Progenitor cell of endocrine pancreas (in vitro differentiated cells): ENCODE results near the gene SRP14. TPM values are rescaled to one million over a fixed set of nuclear protein-coding genes. Genes with fewer than 3 reads are reported as not detected.
"Not testable (repeated sequence)": the region's sequence is repeated elsewhere in the genome, so short reads cannot be mapped to it uniquely, and the experiment has no call there.

Source experiments
- DNase-seq: peaks from one replicate; pipeline ENCODE4 v3.0.0; 2021; ENCODE audit warnings: low spot score; ENCODE audit not compliant: unreplicated experiment
- H3K27ac Mint-ChIP-seq: 2 replicates; pipeline ENCODE4 v1.8.0; 2021; ENCODE audit warnings: mild to moderate bottlenecking, moderate library complexity, mixed read lengths
- H3K27me3 Mint-ChIP-seq: 2 replicates; pipeline ENCODE4 v1.8.0; 2021; ENCODE audit warnings: mixed read lengths
- H3K36me3 Mint-ChIP-seq: 2 replicates; pipeline ENCODE4 v1.8.0; 2022; ENCODE audit warnings: mixed read lengths; ENCODE audit not compliant: insufficient read depth
- H3K4me1 Mint-ChIP-seq: 2 replicates; pipeline ENCODE4 v1.8.0; 2021; ENCODE audit warnings: low read depth, mixed read lengths
- H3K4me3 Mint-ChIP-seq: 2 replicates; pipeline ENCODE4 v1.8.0; 2021; ENCODE audit warnings: low read depth, mild to moderate bottlenecking, moderate library complexity, mixed read lengths
- H3K9me3 Mint-ChIP-seq: 2 replicates; pipeline ENCODE4 v1.8.0; 2021; ENCODE audit warnings: low read depth, mixed read lengths
- CTCF ChIP-seq: fragments of 200-600 bp; sonication (generic); IDR thresholded peaks from one replicate; pipeline ENCODE4 v1.5.0; 2021; ENCODE audit warnings: antibody characterized with exemption, mild to moderate bottlenecking; ENCODE audit not compliant: unreplicated experiment
- total RNA-seq: library from RNA; stranded (reverse); gene quantifications from 2 replicates; pipeline ENCODE4 v1.2.1, GENCODE V29; 2021

The SRP14 gene
- total RNA-seq, 1 donor from 2014 or later: 282 TPM

GRCh38 chr15:40040293-40040635 is 1.3 kb upstream of the SRP14 start:
- TF ChIP-seq CTCF: no peak
- DNase-seq: no peak
- Mint-ChIP-seq H3K4me1 (peaks cover 31% of the 10 kb centered on the region), H3K9me3 (no peaks in the 10 kb centered on the region), H3K4me3 (peak overlapping the region; percentile 57), H3K27ac (peak overlapping the region; percentile 91), H3K36me3 (peaks cover 14% of the 10 kb centered on the region), H3K27me3 (no peaks in the 10 kb centered on the region)

GRCh38 chr15:40038275-40038637 is 725 bp downstream of the SRP14 start:
- peak overlapping the region; percentile 100 for H3K27ac Mint-ChIP-seq
- H3K9me3 Mint-ChIP-seq: no peaks in the 10 kb centered on the region
- no peak for TF ChIP-seq CTCF
- no peak for DNase-seq
- H3K4me1 Mint-ChIP-seq: peaks cover 27% of the 10 kb centered on the region
- no peaks in the 10 kb centered on the region for H3K27me3 Mint-ChIP-seq
- H3K36me3 Mint-ChIP-seq: peaks cover 22% of the 10 kb centered on the region
- peak overlapping the region; percentile 98 for H3K4me3 Mint-ChIP-seq

- H3K36me3 Mint-ChIP-seq: peaks cover 22% of the 10 kb centered on the region
These were observed 1.3 kb downstream of the SRP14 start for GRCh38 chr15:40037721-40038120.

GRCh38 chr15:40035182-40035581 is 3.8 kb downstream of the SRP14 start:
- peaks cover 26% of the 10 kb centered on the region for H3K36me3 Mint-ChIP-seq
- not testable (repeated sequence) for H3K4me3 Mint-ChIP-seq, H3K9me3 Mint-ChIP-seq, DNase-seq, H3K27ac Mint-ChIP-seq, H3K27me3 Mint-ChIP-seq
- H3K4me1 Mint-ChIP-seq: peaks cover 21% of the 10 kb centered on the region

More at GRCh38 chr15:40037721-40038120, 1.3 kb downstream of the SRP14 start:
- no peaks in the 10 kb centered on the region for H3K9me3 Mint-ChIP-seq
- DNase-seq: no peak
- no peaks in the 10 kb centered on the region for H3K27me3 Mint-ChIP-seq
- H3K4me1 Mint-ChIP-seq: peaks cover 27% of the 10 kb centered on the region
- H3K4me3 Mint-ChIP-seq: peak overlapping the region; percentile 98
- peak overlapping the region; percentile 100 for H3K27ac Mint-ChIP-seq
- no peak for TF ChIP-seq CTCF

- peaks cover 26% of the 10 kb centered on the region for H3K36me3 Mint-ChIP-seq
- no peak for TF ChIP-seq CTCF
- H3K9me3 Mint-ChIP-seq: no peaks in the 10 kb centered on the region
- DNase-seq: no peak
- no peak overlapping the region for H3K4me3 Mint-ChIP-seq
- peaks cover 16% of the 10 kb centered on the region for H3K4me1 Mint-ChIP-seq
- no peak overlapping the region for H3K27ac Mint-ChIP-seq
- no peaks in the 10 kb centered on the region for H3K27me3 Mint-ChIP-seq
These were observed 4.6 kb downstream of the SRP14 start for GRCh38 chr15:40034186-40034946.
